ENCODE measurements around the gene RPL18A. TPM values are rescaled to one million over a fixed set of nuclear protein-coding genes. Genes with fewer than 3 reads are reported as not detected.
A peak's percentile ranks its signal among the peaks of the same experiment; 100 is the strongest.

Gene RPL18A
- total and polyA plus RNA-seq, 10 of the 15 experiments (the other 5 are each of a cell fraction or from before 2014, with no cell fraction given): 1,181 to 3,774 (median 2,300) TPM

- Histone ChIP-seq H3K9ac (ENCODE audit: control insufficient read depth, insufficient read depth, low read length) (no peak within 1 kb of the TSS), H3K4me3 (no peak within 1 kb of the TSS), H3K4me1 (ENCODE audit: control insufficient read depth, insufficient read depth, low read length) (peaks cover 3% of the 10 kb centered on the region; the same call in 1 of the 2 replicates), H2AFZ (ENCODE audit: control insufficient read depth, low read depth, low read length) (peak within 1 kb of the TSS; percentile 34), H3K4me2 (ENCODE audit: control insufficient read depth, insufficient read depth) (no peak within 1 kb of the TSS), H3K79me2 (ENCODE audit: control insufficient read depth, insufficient read depth, low read length) (no peaks in the 10 kb centered on the region), H3K27me3 (replicated peaks in 1 of 2; ENCODE audit: control insufficient read depth in 2 of 2, insufficient read depth in 2 of 2, low read length in 1 of 2) (peaks cover 3 to 4% of the 10 kb centered on the region in 2 experiments; a peak in 3 of 4 replicates), H3K36me3 (ENCODE audit: control insufficient read depth in 2 of 2, insufficient read depth in 2 of 2, low read length in 1 of 2) (no peaks in the 10 kb centered on the region), H3K9me3 (replicated peaks; ENCODE audit: control insufficient read depth, insufficient read depth, low read length) (no peaks in the 10 kb centered on the region), H4K20me1 (ENCODE audit: control insufficient read depth, insufficient read depth) (no peaks in the 10 kb centered on the region; the same call in 1 of the 2 replicates), H3K27ac (ENCODE audit: control insufficient read depth, insufficient read depth) (no peak within 1 kb of the TSS)
- no peak for DNase-seq (ENCODE audit: low read depth, low spot score)
- TF ChIP-seq USF2 (IDR thresholded peaks at IDR 0.05; ENCODE audit: borderline replicate concordance, low read depth, low read length) (no peak), NR2C2 (IDR thresholded peaks at IDR 0.05; ENCODE audit: borderline replicate concordance, control insufficient read depth, insufficient read length, low read depth) (no peak), SRF (IDR thresholded peaks at IDR 0.05; ENCODE audit: low read depth in 2 of 2, low read length in 2 of 2) (no peak), SIN3A (IDR thresholded peaks at IDR 0.05; ENCODE audit: low read depth, low read length) (no peak), NFXL1 (IDR thresholded peaks at IDR 0.05; ENCODE audit: borderline replicate concordance) (no peak), ZBTB33 (IDR thresholded peaks at IDR 0.05) (no peak), NBN (IDR thresholded peaks at IDR 0.05) (no peak), ZSCAN29 (IDR thresholded peaks at IDR 0.05) (no peak), ZNF622 (IDR thresholded peaks at IDR 0.05) (no peak), POLR2AphosphoS5 (IDR thresholded peaks at IDR 0.05; ENCODE audit: low read length) (no peak)
- no TSS peak for BruUV-seq (replicated peaks)
- ChIA-PET RAD21 (ENCODE audit: unreplicated experiment) (interaction anchor here (1.5 to 3.0 kb wide), 2 partner anchors 61 to 123 kb away, joined by 4 to 33 read pairs; partner anchors contain the start of gene CCDC124), POLR2A (interaction anchor here (0.6 kb wide), 1 partner anchor 60 kb away, joined by 4 read pairs; no protein-coding TSS in a partner anchor), SMC1A (ENCODE audit: uncharacterized antibody, unreplicated experiment) (interaction anchor here (1.2 to 1.7 kb wide), 3 partner anchors 8 to 66 kb away, joined by 3 to 5 read pairs (median 4); no protein-coding TSS in a partner anchor), CTCF (interaction anchor here (1.2 to 3.0 kb wide), 3 partner anchors 57 to 66 kb away, joined by 5 to 36 read pairs (median 8); partner anchors contain the start of gene CCDC124)
- peak; percentile 19 for ATAC-seq
- no peak for FAIRE-seq
- in situ Hi-C loops (cut with MboI) (no loop called here), intact Hi-C loops (cut with micrococcal nuclease; ENCODE audit: unreplicated experiment) (loop anchor here (5.0 kb wide), 1 partner anchor 125 kb away; no protein-coding TSS in a partner anchor)
- WGBS (ENCODE audit: insufficient coverage, insufficient replicate concordance, low lambda C conversion rate, missing lambda C conversion rate): 30% methylated on average over 25 of the region's 26 CpGs
These were observed 12.2 kb downstream of the RPL18A start, which contains the start of gene SLC5A5 for GRCh38 chr19:17871878-17872250. SLC5A5 (plus strand) TSS chr19:17871945; CDS start chr19:17872320, 375 bp downstream.
